DND-41 (cell line): Measurements from ENCODE around the gene CDC42SE2.

Experiments
- ATAC-seq: fragments of 200-7000 bp; cut with Tn5 transposase; 3 replicates; pipeline ENCODE4 v1.9.1; 2021; ENCODE audit warnings: low read depth; ENCODE audit not compliant: insufficient read depth
- DNase-seq: peaks from one replicate; pipeline ENCODE4 v3.0.0-alpha.2; 2020
- H2AFZ ChIP-seq: 2 replicates; pipeline ENCODE4 v1.6.0; 2012; ENCODE audit warnings: low read depth, low read length
- H3K27ac ChIP-seq: 2 replicates; pipeline ENCODE4 v1.5.1; 2012; ENCODE audit warnings: low read length, inconsistent platforms
- H3K27me3 ChIP-seq: fragments of 200-600 bp; sonication (generic); 2 replicates; pipeline ENCODE4 v1.6.0; 2012; ENCODE audit warnings: low read length, mild to moderate bottlenecking, inconsistent platforms; ENCODE audit not compliant: insufficient read depth, poor library complexity
- H3K36me3 ChIP-seq: 2 replicates; pipeline ENCODE4 v1.5.1; 2012; ENCODE audit warnings: low read length, inconsistent platforms; ENCODE audit not compliant: insufficient read depth
- H3K4me1 ChIP-seq: 2 replicates; pipeline ENCODE4 v1.5.1; 2012; ENCODE audit warnings: mild to moderate bottlenecking, low read length; ENCODE audit not compliant: insufficient read depth
- H3K4me2 ChIP-seq: 2 replicates; pipeline ENCODE4 v1.6.0; 2012; ENCODE audit warnings: mild to moderate bottlenecking, moderate library complexity, low read length, inconsistent platforms; ENCODE audit not compliant: insufficient read depth
- H3K4me3 ChIP-seq, 2 experiments: fragments of 200-600 bp in 1 of 2; shearing (Covaris generic) in 1 of 2; 2 replicates each; pipeline ENCODE4 v1.5.1; 2012 to 2016; ENCODE audit warnings: inconsistent platforms in 2 of 2, low read length in 2 of 2, mild to moderate bottlenecking in 2 of 2, low read depth in 1 of 2, moderate library complexity in 1 of 2
- H3K79me2 ChIP-seq: 2 replicates; pipeline ENCODE4 v1.6.0; 2012; ENCODE audit warnings: low read length, inconsistent platforms; ENCODE audit not compliant: insufficient read depth
- H3K9ac ChIP-seq: 2 replicates; pipeline ENCODE4 v1.6.0; 2012; ENCODE audit warnings: low read depth, mild to moderate bottlenecking, inconsistent platforms, low read length, moderate library complexity
- H3K9me3 ChIP-seq: 2 replicates; pipeline ENCODE4 v1.5.1; 2012; ENCODE audit warnings: low read length, moderate library complexity, mild to moderate bottlenecking, inconsistent platforms; ENCODE audit not compliant: insufficient read depth, severe bottlenecking
- H4K20me1 ChIP-seq: 2 replicates; pipeline ENCODE4 v1.6.0; 2012; ENCODE audit warnings: low read length; ENCODE audit not compliant: insufficient read depth
- CTCF ChIP-seq: IDR thresholded peaks from 2 replicates; pipeline ENCODE4 v1.5.1; 2012; ENCODE audit warnings: borderline replicate concordance, low read length, moderate library complexity, mild to moderate bottlenecking; ENCODE audit not compliant: poor library complexity, severe bottlenecking; ENCODE audit errors: extremely low read depth
- EZH2 ChIP-seq: IDR thresholded peaks from 3 replicates; pipeline ENCODE4 v1.6.1; 2012; ENCODE audit warnings: borderline replicate concordance, low read depth, mild to moderate bottlenecking, moderate library complexity, low read length, inconsistent platforms; ENCODE audit not compliant: severe bottlenecking

The CDC42SE2 gene

GRCh38 chr5:131242728-131243255 lies 21.1 kb upstream of the CDC42SE2 start:
- no peak for ATAC-seq
- Histone ChIP-seq H3K27ac (no peak overlapping the region), H3K4me2 (no peak overlapping the region), H3K4me3 (no peak overlapping the region), H3K27me3 (no peaks in the 10 kb centered on the region), H3K4me1 (no peaks in the 10 kb centered on the region), H3K9ac (no peak overlapping the region), H3K9me3 (peaks cover 5% of the 10 kb centered on the region), H3K36me3 (no peaks in the 10 kb centered on the region), H4K20me1 (no peaks in the 10 kb centered on the region), H2AFZ (no peak overlapping the region), H3K79me2 (no peaks in the 10 kb centered on the region)
- DNase-seq, result no peak
- TF ChIP-seq CTCF, result no peak
- TF ChIP-seq EZH2, result no peak

GRCh38 chr5:131245312-131245711 lies 18.5 kb upstream of the CDC42SE2 start:
- no peak for ATAC-seq
- H3K27ac ChIP-seq, result no peak overlapping the region

GRCh38 chr5:131245948-131246347 lies 17.9 kb upstream of the CDC42SE2 start:
- Histone ChIP-seq H4K20me1 (no peaks in the 10 kb centered on the region), H3K4me2 (no peak overlapping the region), H2AFZ (no peak overlapping the region), H3K27me3 (no peaks in the 10 kb centered on the region), H3K9me3 (peaks cover 5% of the 10 kb centered on the region), H3K4me3 (no peak overlapping the region), H3K27ac (no peak overlapping the region), H3K9ac (no peak overlapping the region), H3K4me1 (no peaks in the 10 kb centered on the region; the same call in 1 of the 2 replicates), H3K36me3 (no peaks in the 10 kb centered on the region), H3K79me2 (no peaks in the 10 kb centered on the region)
- DNase-seq, result no peak
- ATAC-seq, result no peak
- no peak for TF ChIP-seq EZH2
- no peak for TF ChIP-seq CTCF

More at GRCh38 chr5:131245312-131245711, 18.5 kb upstream of the CDC42SE2 start:
- no peaks in the 10 kb centered on the region for H3K36me3 ChIP-seq
- TF ChIP-seq CTCF, result no peak
- no peak for TF ChIP-seq EZH2
- H3K79me2 ChIP-seq, result no peaks in the 10 kb centered on the region
- no peaks in the 10 kb centered on the region for H4K20me1 ChIP-seq
- no peak for DNase-seq
- H3K4me1 ChIP-seq, result no peaks in the 10 kb centered on the region
- no peak overlapping the region for H3K9ac ChIP-seq
- H3K4me2 ChIP-seq, result no peak overlapping the region
- no peaks in the 10 kb centered on the region for H3K27me3 ChIP-seq
- no peak overlapping the region for H3K4me3 ChIP-seq
- no peak overlapping the region for H2AFZ ChIP-seq
- peaks cover 5% of the 10 kb centered on the region for H3K9me3 ChIP-seq

GRCh38 chr5:131246504-131246903 lies 17.3 kb upstream of the CDC42SE2 start:
- TF ChIP-seq EZH2, result no peak
- TF ChIP-seq CTCF, result no peak
- H3K36me3 ChIP-seq, result no peaks in the 10 kb centered on the region
- H3K4me3 ChIP-seq, result no peak overlapping the region
- ATAC-seq (no peak), DNase-seq (no peak)
- no peak overlapping the region for H2AFZ ChIP-seq
- H3K9me3 ChIP-seq, result peaks cover 5% of the 10 kb centered on the region
- peaks cover 5% of the 10 kb centered on the region; the same call in 1 of the 2 replicates for H3K4me1 ChIP-seq
- H3K9ac ChIP-seq, result no peak overlapping the region
- H3K79me2 ChIP-seq, result no peaks in the 10 kb centered on the region
- no peaks in the 10 kb centered on the region for H4K20me1 ChIP-seq
- no peaks in the 10 kb centered on the region for H3K27me3 ChIP-seq
- no peak overlapping the region for H3K27ac ChIP-seq
- H3K4me2 ChIP-seq, result no peak overlapping the region
